H9 (cell line): ENCODE measurements around the gene LRRC28. TPM values are rescaled to one million over a fixed set of nuclear protein-coding genes. Genes with fewer than 3 reads are reported as not detected.

ENCODE experiments used
- DNase-seq: peaks from one replicate; pipeline ENCODE4 v3.0.0-alpha.2; 2017
- H2AFZ ChIP-seq: one replicate; pipeline ENCODE4 v1.6.1; 2013; ENCODE audit warnings: mild to moderate bottlenecking, low read length, control low read depth, moderate library complexity
- H2AK5ac ChIP-seq: 2 replicates; pipeline ENCODE4 v1.6.1; 2013; ENCODE audit warnings: low read length, control low read depth, mixed read lengths; ENCODE audit not compliant: insufficient read length
- H2BK120ac ChIP-seq: one replicate; pipeline ENCODE4 v1.6.1; 2013; ENCODE audit warnings: low read depth, mild to moderate bottlenecking, low read length, control low read depth, inconsistent platforms; ENCODE audit not compliant: poor library complexity, severe bottlenecking
- H2BK12ac ChIP-seq: 2 replicates; pipeline ENCODE4 v1.6.1; 2013; ENCODE audit warnings: low read length, control low read depth, mixed read lengths, low read depth; ENCODE audit not compliant: insufficient read length
- H2BK15ac ChIP-seq: 2 replicates; pipeline ENCODE4 v1.6.1; 2013; ENCODE audit warnings: low read depth, low read length, control low read depth
- H2BK20ac ChIP-seq: one replicate; pipeline ENCODE4 v1.6.1; 2013; ENCODE audit warnings: low read depth, mild to moderate bottlenecking, low read length, control low read depth, inconsistent platforms; ENCODE audit not compliant: poor library complexity, severe bottlenecking
- H2BK5ac ChIP-seq: 2 replicates; pipeline ENCODE4 v1.6.1; 2013; ENCODE audit warnings: low read length, control low read depth, mixed read lengths; ENCODE audit not compliant: insufficient read length
- H3K14ac ChIP-seq: 2 replicates; pipeline ENCODE4 v1.6.1; 2013; ENCODE audit warnings: low read length, control low read depth; ENCODE audit not compliant: insufficient read depth
- H3K18ac ChIP-seq: 2 replicates; pipeline ENCODE4 v1.6.1; 2013; ENCODE audit warnings: low read depth, mild to moderate bottlenecking, mixed read lengths, low read length, control low read depth; ENCODE audit not compliant: insufficient read length
- H3K23ac ChIP-seq: 2 replicates; pipeline ENCODE4 v1.6.1; 2013; ENCODE audit warnings: low read length, control low read depth, mixed read lengths, low read depth; ENCODE audit not compliant: insufficient read length
- H3K23me2 ChIP-seq: 2 replicates; pipeline ENCODE4 v1.6.1; 2013; ENCODE audit warnings: low read depth, mild to moderate bottlenecking, mixed read lengths, low read length, control low read depth; ENCODE audit not compliant: insufficient read length, poor library complexity, severe bottlenecking
- H3K27ac ChIP-seq: 2 replicates; pipeline ENCODE4 v1.5.1; 2013; ENCODE audit warnings: low read length, control low read depth, mixed read lengths, low read depth; ENCODE audit not compliant: insufficient read length
- H3K27me3 ChIP-seq: 2 replicates; pipeline ENCODE4 v1.6.1; 2013; ENCODE audit warnings: low read length, control low read depth, inconsistent platforms; ENCODE audit not compliant: insufficient read depth
- H3K4ac ChIP-seq: 2 replicates; pipeline ENCODE4 v1.6.1; 2013; ENCODE audit warnings: low read depth, mild to moderate bottlenecking, control low read depth, inconsistent platforms, low read length, moderate library complexity
- H3K4me1 ChIP-seq: 2 replicates; pipeline ENCODE4 v1.6.1; 2013; ENCODE audit warnings: low read length, control low read depth, inconsistent platforms; ENCODE audit not compliant: insufficient read depth
- H3K4me2 ChIP-seq: 2 replicates; pipeline ENCODE4 v1.6.1; 2013; ENCODE audit warnings: low read length, control low read depth, mixed read lengths; ENCODE audit not compliant: insufficient read length, insufficient read depth
- H3K56ac ChIP-seq: 2 replicates; pipeline ENCODE4 v1.6.1; 2013; ENCODE audit warnings: low read depth, mild to moderate bottlenecking, mixed read lengths, low read length, control low read depth; ENCODE audit not compliant: insufficient read length
- H3K79me1 ChIP-seq: 2 replicates; pipeline ENCODE4 v1.6.1; 2013; ENCODE audit warnings: low read depth, mild to moderate bottlenecking, moderate library complexity, low read length, control low read depth, inconsistent platforms; ENCODE audit not compliant: insufficient read depth, poor library complexity, severe bottlenecking
- H3K79me2 ChIP-seq: 2 replicates; pipeline ENCODE4 v1.6.1; 2013; ENCODE audit warnings: low read length, control low read depth, inconsistent platforms; ENCODE audit not compliant: insufficient read depth
- H3K9ac ChIP-seq: 2 replicates; pipeline ENCODE4 v1.6.1; 2013; ENCODE audit warnings: low read length, control low read depth, mixed read lengths; ENCODE audit not compliant: insufficient read length; ENCODE audit errors: extremely low read depth
- H3K9me3 ChIP-seq: one replicate; pipeline ENCODE4 v1.6.1; 2013; ENCODE audit warnings: low read depth, low read length, inconsistent platforms; ENCODE audit not compliant: control insufficient read depth
- H3T11ph ChIP-seq: one replicate; pipeline ENCODE4 v1.6.1; 2013; ENCODE audit warnings: mild to moderate bottlenecking, low read length, control low read depth, inconsistent platforms
- H4K20me1 ChIP-seq: one replicate; pipeline ENCODE4 v1.6.1; 2013; ENCODE audit not compliant: control insufficient read depth, insufficient read length, insufficient read depth
- H4K5ac ChIP-seq: 2 replicates; pipeline ENCODE4 v1.6.1; 2013; ENCODE audit warnings: low read depth, mild to moderate bottlenecking, mixed read lengths, low read length, control low read depth; ENCODE audit not compliant: insufficient read length
- H4K8ac ChIP-seq: replicated peaks from 2 replicates; pipeline ENCODE4 v1.6.1; 2013; ENCODE audit warnings: low read length, control low read depth, mixed read lengths, low read depth; ENCODE audit not compliant: insufficient read length
- H4K91ac ChIP-seq: 2 replicates; pipeline ENCODE4 v1.6.1; 2013; ENCODE audit warnings: low read depth, mild to moderate bottlenecking, moderate library complexity, mixed read lengths, low read length, control low read depth; ENCODE audit not compliant: insufficient read length
- H3K27ac Mint-ChIP-seq, 3 experiments: 2 replicates in 2 of 3; 3 replicates in 1 of 3; pipeline ENCODE4 v1.8.0; 2020 to 2021; ENCODE audit warnings: mixed read lengths in 3 of 3, mild to moderate bottlenecking in 1 of 3, moderate library complexity in 1 of 3
- H3K27me3 Mint-ChIP-seq: 2 replicates; pipeline ENCODE4 v1.8.0; 2021; ENCODE audit warnings: low read depth, mild to moderate bottlenecking, moderate library complexity, mixed read lengths
- H3K36me3 Mint-ChIP-seq, 3 experiments: 2 replicates in 2 of 3; 3 replicates in 1 of 3; pipeline ENCODE4 v1.8.0; 2020 to 2021; ENCODE audit warnings: low read depth in 3 of 3, mixed read lengths in 3 of 3; ENCODE audit not compliant: insufficient read depth in 1 of 3
- H3K4me1 Mint-ChIP-seq, 2 experiments: 2 replicates each; pipeline ENCODE4 v1.8.0; 2020; ENCODE audit warnings: mixed read lengths in 2 of 2
- H3K4me3 Mint-ChIP-seq, 2 experiments: 2 replicates in 1 of 2; 3 replicates in 1 of 2; pipeline ENCODE4 v1.8.0; 2020 to 2021; ENCODE audit warnings: mild to moderate bottlenecking in 2 of 2, mixed read lengths in 2 of 2, moderate library complexity in 1 of 2
- H3K9me3 Mint-ChIP-seq, 2 experiments: 2 replicates in 1 of 2; 3 replicates in 1 of 2; pipeline ENCODE4 v1.8.0; 2020; ENCODE audit warnings: mild to moderate bottlenecking in 2 of 2, mixed read lengths in 2 of 2, moderate library complexity in 1 of 2
- WGBS: extraction: QIAGEN DNeasy Blood & Tissue Kit; methylation state at CpG from one replicate; pipeline ENCODE4 v1.1.7; 2013; ENCODE audit warnings: missing lambda C conversion rate, low lambda C conversion rate, mixed read lengths; ENCODE audit not compliant: insufficient read length; ENCODE audit errors: extremely low coverage; 5-methylcytosine and 5-hydroxymethylcytosine counted together
- total RNA-seq: library from RNA; stranded (reverse); gene quantifications from 2 replicates; pipeline ENCODE4 v1.2.1, GENCODE V29; 2021
- TF ChIP-seq, protein P1 (sequence below): fragments of 200-600 bp; sonication (generic); conservative IDR thresholded peaks from 3 replicates; pipeline ENCODE4 v1.8.0; 2021; ENCODE audit warnings: antibody characterized with exemption, mild to moderate bottlenecking

LRRC28 gene
- total RNA-seq, 1 experiment from 2014 or later, result 17.6 TPM

DNA sequence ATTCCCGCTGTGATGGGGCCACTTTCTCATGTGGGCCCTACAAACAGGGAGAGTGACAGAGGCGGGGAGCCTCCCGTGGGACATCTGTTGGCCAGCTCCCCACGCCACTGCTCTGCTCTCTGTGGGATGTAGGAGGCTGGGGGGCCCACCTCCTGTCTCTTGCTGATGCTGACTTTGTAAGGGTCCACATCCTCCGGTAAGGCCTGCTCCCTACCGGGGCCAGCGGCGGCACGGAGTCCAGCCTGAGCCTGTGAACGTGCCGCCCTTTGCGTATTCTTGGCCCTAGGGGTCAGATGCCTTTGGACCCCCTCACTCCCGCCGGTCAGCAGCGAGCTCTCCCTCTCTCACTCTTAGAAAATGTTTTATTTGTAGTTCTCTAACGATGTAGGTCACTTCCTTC lies 153.2 kb downstream of the LRRC28 start:
- no CpG with 5 or more reads among the region's 16 CpGs for WGBS
- no peak overlapping the region for H2BK5ac ChIP-seq
- no peak overlapping the region for H4K5ac ChIP-seq
- no peak overlapping the region for H3K56ac ChIP-seq
- H3K27ac ChIP-seq, result no peak overlapping the region
- no peak overlapping the region for H2BK20ac ChIP-seq
- no peak for DNase-seq
- Mint-ChIP-seq H3K36me3 (no peaks in the 10 kb centered on the region), H3K9me3 (no peaks in the 10 kb centered on the region; a peak in 2 of 5 replicates), H3K4me1 (peaks cover 4 to 6% of the 10 kb centered on the region in 2 experiments; a peak in 2 of 4 replicates), H3K27me3 (no peaks in the 10 kb centered on the region; the same call in 1 of the 2 replicates), H3K4me3 (no peak overlapping the region), H3K27ac (no peak overlapping the region)
- no peak overlapping the region for H4K8ac ChIP-seq
- H3K27me3 ChIP-seq, result no peaks in the 10 kb centered on the region
- H3K23me2 ChIP-seq, result no peaks in the 10 kb centered on the region
- H3K4ac ChIP-seq, result no peak overlapping the region
- no peaks in the 10 kb centered on the region for H3K79me1 ChIP-seq
- H3K4me2 ChIP-seq, result no peak overlapping the region
- H3K4me1 ChIP-seq, result no peaks in the 10 kb centered on the region
- no peak overlapping the region for H3K9ac ChIP-seq
- H2BK12ac ChIP-seq, result no peak overlapping the region
- TF ChIP-seq, protein P1, sequence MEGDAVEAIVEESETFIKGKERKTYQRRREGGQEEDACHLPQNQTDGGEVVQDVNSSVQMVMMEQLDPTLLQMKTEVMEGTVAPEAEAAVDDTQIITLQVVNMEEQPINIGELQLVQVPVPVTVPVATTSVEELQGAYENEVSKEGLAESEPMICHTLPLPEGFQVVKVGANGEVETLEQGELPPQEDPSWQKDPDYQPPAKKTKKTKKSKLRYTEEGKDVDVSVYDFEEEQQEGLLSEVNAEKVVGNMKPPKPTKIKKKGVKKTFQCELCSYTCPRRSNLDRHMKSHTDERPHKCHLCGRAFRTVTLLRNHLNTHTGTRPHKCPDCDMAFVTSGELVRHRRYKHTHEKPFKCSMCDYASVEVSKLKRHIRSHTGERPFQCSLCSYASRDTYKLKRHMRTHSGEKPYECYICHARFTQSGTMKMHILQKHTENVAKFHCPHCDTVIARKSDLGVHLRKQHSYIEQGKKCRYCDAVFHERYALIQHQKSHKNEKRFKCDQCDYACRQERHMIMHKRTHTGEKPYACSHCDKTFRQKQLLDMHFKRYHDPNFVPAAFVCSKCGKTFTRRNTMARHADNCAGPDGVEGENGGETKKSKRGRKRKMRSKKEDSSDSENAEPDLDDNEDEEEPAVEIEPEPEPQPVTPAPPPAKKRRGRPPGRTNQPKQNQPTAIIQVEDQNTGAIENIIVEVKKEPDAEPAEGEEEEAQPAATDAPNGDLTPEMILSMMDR, result no peak
- no peak overlapping the region for H2AFZ ChIP-seq
- H2AK5ac ChIP-seq, result no peak overlapping the region
- no peaks in the 10 kb centered on the region for H3K79me2 ChIP-seq
- no peak overlapping the region for H3T11ph ChIP-seq
- no peak overlapping the region for H3K14ac ChIP-seq
- no peaks in the 10 kb centered on the region for H3K9me3 ChIP-seq
- no peaks in the 10 kb centered on the region for H4K20me1 ChIP-seq
- H4K91ac ChIP-seq, result no peak overlapping the region
- no peak overlapping the region for H3K18ac ChIP-seq
- H3K23ac ChIP-seq, result no peak overlapping the region
- H2BK120ac ChIP-seq, result no peak overlapping the region
- no peak overlapping the region for H2BK15ac ChIP-seq
